Measurements from ENCODE around the gene CSTPP1.
"Not testable (repeated sequence)": the region's sequence is repeated elsewhere in the genome, so short reads cannot be mapped to it uniquely, and the experiment has no call there.

The CSTPP1 gene

GRCh38 chr11:47099918-47100315 is 163.4 kb downstream of the CSTPP1 start:
- DNase-seq (ENCODE audit: low read depth), result no peak

DNA sequence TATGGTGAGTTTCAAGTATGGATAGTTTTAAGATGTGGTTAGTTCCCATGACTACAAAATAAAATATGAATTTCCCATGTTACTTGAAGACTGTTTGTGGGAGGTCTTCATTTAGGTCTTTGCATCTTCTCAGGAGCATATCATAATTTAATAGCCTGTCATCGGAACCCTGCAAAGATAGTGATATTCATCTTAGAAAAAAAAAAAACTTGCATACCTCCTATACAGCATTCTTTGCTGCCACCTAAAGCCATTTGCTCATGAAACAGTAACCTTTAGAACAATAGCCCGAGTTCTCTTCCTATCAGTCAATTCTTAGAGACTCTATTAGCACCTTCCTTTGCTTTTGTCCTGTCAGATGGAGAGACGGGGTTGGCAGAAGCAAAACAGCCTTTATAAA is 164.8 kb downstream of the CSTPP1 start:
- no peak for DNase-seq (ENCODE audit: low read depth)

DNA sequence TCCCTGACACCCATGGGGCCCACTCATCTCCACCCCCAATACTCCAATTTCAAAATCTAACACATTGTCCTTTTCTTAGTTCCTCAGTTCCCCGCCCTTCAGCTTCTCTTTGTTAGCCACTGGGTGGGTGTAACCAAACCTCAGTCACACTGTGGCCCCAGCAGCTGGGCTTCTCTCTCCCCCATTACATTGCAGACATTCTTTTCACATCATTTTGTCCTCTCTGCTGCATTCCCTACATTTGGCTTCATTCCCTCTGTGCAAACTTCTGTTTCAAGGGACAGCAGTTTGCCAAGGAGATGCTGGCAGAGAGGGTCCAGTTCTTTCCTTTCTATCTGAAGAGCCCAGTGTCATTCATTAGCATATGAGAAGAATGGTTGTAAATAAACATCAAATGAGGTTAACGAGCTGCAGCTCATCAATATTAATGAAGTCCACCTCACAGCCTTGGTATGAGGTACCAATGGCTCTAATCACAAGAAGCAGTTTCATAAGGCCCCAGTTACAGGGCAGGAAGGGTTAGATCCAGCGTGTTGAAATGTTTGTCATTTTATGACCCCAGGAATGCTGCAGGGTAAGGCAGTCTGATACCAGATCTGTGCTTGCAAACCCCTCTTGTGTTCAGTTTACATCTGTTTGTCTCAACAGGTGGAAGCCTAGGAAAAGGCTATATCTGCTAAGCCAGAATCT is 167.8 kb downstream of the CSTPP1 start:
- no peak for DNase-seq (ENCODE audit: low read depth)

GRCh38 chr11:47105541-47105940 is 169.0 kb downstream of the CSTPP1 start:
- DNase-seq (ENCODE audit: low read depth), result no peak

GRCh38 chr11:47105974-47106373 is 169.4 kb downstream of the CSTPP1 start:
- DNase-seq (ENCODE audit: low read depth), result no peak

- DNase-seq (ENCODE audit: low read depth), result no peak
These were observed 170.3 kb downstream of the CSTPP1 start for GRCh38 chr11:47106798-47107411.

GRCh38 chr11:47107744-47108143 is 171.2 kb downstream of the CSTPP1 start:
- DNase-seq (ENCODE audit: low read depth), result no peak

- DNase-seq (ENCODE audit: low read depth), result no peak
These were observed 171.7 kb downstream of the CSTPP1 start for GRCh38 chr11:47108214-47108613.

- DNase-seq (ENCODE audit: low read depth), result no peak
These were observed 172.6 kb downstream of the CSTPP1 start for GRCh38 chr11:47109051-47109726.

- no peak for DNase-seq (ENCODE audit: low read depth)
These were observed 173.2 kb downstream of the CSTPP1 start for GRCh38 chr11:47109727-47110246.

DNA sequence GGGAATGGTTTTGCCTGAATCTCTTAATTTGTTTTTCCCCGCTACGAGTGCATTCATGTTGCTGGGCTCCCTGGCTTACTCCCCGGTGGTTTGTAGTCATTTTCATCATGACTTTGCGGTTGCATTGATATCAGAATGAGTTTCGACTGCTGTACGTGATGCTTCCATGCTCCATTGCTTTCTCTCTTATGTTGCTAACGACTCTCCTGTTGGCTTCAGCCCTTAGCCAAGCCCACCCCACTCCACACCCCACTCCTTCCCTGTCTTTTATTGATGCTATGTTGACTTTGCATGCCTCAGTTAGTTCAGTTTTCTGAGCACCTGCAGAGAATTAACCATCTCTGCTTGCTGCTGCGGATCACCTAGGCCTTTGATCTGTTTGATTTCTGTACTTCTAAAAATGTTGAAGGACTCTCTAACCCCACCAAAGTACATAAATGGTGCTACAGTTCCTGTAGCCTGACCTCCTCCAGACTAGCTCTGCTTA is 174.8 kb downstream of the CSTPP1 start:
- no peak for DNase-seq (ENCODE audit: low read depth)

- not testable (repeated sequence) for DNase-seq (ENCODE audit: low read depth)
These were observed 176.4 kb downstream of the CSTPP1 start for GRCh38 chr11:47112941-47113340.

DNA sequence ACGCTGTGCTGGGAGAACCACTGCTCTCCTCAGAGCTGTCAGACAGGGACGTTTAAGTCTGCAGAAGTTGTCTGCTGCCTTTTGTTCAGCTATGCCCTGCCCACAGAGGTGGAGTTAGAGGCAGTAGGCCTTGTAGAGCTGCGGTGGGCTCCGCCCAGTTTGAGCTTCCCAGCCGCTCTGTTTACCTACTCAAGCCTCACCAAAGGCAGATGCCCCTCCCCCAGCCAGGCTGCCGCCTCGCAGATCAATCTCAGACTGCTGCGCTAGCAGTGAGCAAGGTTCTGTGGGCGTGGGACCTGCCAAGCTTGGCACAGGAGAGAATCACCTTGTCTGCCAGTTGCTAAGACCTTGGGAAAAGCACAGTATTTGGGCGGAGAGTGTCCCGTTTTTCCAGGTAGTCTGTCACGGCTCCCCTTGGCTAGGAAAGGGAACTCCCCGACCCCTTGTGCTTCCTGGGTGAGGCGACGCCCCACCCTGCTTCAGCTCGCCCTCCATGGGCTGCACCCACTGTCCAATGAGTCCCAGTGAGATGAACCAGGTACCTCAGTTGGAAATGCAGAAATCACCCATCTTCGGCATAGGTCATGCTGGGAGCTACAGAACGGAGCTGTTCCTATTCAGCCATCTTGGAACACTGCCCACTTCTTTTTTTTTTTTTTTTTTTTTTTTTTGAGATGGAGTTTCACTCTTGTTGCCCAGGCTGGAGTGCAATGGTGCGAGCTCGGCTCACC is 182.6 kb downstream of the CSTPP1 start:
- peak; percentile 60 for DNase-seq (ENCODE audit: low read depth)

DNA sequence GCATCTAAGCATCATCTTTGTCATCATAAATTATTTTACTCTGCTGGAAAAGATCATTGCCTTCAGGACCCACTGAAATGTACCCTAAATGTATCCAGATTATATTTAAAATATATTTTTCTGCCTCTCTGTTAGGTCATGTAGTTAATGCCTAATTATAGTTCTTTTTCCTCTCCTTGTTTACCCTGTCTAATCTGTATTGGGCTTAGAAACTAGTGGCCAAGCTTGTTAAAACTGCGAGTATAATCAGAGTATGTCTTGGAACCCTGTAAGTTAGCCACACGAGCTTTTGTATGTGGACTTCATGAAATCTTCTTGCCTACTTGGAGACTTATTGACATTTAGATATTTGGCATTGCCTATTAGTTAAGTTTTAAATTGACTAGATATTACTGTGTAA is 184.5 kb downstream of the CSTPP1 start:
- DNase-seq (ENCODE audit: low read depth), result no peak

DNA sequence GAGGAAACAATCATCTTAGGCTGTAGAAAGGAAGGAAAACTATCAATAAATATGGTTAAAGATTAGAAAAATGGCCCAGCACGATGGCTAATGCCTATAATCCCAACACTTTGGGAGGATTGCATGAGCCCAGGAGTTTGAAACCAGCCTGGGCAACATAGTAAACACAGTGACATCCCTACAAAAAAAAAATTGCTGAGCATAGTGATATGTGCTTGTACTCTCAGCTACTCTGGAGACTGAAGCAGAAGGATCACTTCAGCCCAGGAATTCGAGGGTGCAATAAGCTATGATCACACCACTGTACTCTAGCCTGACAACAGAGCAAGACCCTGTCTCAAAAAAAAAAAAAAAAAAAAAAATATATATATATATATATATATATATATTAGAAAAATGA is 185.2 kb downstream of the CSTPP1 start:
- DNase-seq (ENCODE audit: low read depth), result no peak

DNA sequence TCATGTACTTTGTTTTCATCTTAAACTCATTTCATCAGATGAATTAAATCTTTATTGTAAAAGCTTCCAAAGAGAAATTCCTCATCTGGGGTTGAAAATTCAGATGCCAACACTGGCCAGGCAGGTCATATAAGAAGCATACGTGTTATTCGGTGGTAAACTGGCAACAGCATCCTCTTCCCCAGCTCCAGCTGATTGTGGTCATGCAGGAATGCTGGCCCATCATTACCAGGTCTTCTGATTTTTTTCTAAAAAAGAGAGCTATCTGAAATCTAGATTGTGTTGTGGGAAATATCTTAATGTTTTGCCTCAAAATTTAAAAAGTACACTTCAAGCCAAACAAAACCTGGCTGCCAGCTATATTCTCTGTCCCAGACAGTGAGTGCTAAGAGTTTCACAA is 186.5 kb downstream of the CSTPP1 start:
- DNase-seq (ENCODE audit: low read depth), result no peak

GRCh38 chr11:47124675-47125074 is 188.1 kb downstream of the CSTPP1 start:
- no peak for DNase-seq (ENCODE audit: low read depth)

DNA sequence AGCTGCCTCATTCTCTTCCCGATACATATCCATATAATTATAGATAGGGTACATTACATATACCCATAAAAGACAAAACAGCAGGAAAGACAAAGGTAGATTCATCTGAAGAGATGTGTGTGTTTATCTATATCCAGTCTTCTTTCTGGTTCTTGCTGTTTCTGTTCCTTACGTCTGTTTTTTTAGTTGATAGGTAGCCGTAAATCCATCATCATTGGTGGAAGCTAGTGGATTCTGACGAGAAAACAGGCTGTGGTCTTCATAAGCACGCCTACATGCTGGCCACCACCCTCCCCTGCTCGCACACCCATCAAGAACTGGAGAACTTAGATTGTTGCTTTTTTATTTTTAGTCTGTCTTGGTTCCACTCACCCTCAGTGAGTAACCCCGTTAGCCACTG is 188.5 kb downstream of the CSTPP1 start:
- no peak for DNase-seq (ENCODE audit: low read depth)

DNA sequence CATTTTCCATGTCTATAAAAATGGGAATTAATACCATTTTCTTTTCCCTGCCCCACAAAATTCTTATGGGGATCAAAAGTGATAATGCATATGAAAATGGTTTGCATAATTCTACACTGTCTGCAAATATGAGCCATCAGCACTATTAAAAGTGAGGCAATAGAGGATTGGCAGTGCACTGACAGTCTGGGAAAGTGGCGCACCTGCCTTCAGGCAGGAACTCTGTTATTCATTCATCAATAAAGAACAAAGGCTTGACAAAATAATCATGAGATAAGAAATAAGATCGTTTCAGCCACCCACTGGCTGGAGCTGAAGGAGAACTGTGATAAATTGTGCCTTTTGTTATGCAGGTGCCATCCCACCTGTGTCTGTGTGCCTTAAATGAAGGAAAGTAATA is 190.7 kb downstream of the CSTPP1 start:
- no peak for DNase-seq (ENCODE audit: low read depth)

- no peak for DNase-seq (ENCODE audit: low read depth)
These were observed 194.0 kb downstream of the CSTPP1 start for GRCh38 chr11:47130543-47130942.

- no peak for DNase-seq (ENCODE audit: low read depth)
These were observed 194.6 kb downstream of the CSTPP1 start for GRCh38 chr11:47131136-47131535.

- DNase-seq (ENCODE audit: low read depth), result no peak
These were observed 195.9 kb downstream of the CSTPP1 start for GRCh38 chr11:47132490-47132889.
